ENCODE results near the gene STXBP4. TPM values are rescaled to one million over a fixed set of nuclear protein-coding genes. Genes with fewer than 3 reads are reported as not detected.

Gene STXBP4
- total RNA-seq, 1 experiment from 2014 or later, result 16.5 TPM

DNA sequence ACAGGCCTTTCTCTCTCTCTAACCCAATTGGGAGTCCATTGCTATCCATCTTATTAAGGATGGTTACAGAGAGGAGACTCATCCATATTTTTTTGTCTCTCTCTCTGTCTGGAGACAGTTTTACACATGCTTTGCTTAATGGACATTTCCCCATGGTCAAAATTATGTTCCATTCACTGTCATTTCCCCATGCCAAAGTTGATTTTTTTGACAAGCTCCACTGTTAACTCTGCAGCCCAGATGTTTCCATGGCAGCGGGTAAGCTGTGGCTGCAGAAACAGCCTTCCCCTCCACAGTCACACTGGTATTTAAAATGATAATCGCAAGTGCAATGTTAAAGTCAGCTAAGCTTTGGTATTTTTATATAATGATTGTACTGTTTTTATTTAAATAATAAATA lies 232.3 kb downstream of the STXBP4 start:
- Histone ChIP-seq H3K23ac (ENCODE audit: insufficient read length, low read depth, low read length) (no peak overlapping the region), H3K18ac (ENCODE audit: insufficient read length, low read depth, low read length) (no peak overlapping the region), H3K4me2 (ENCODE audit: insufficient read depth, insufficient read length, low read length) (no peak overlapping the region), H4K5ac (ENCODE audit: insufficient read length, low read depth, low read length) (no peak overlapping the region), H4K20me1 (ENCODE audit: control insufficient read depth, insufficient read depth, insufficient read length) (no peaks in the 10 kb centered on the region), H3K4ac (ENCODE audit: low read depth, low read length) (no peak overlapping the region), H4K8ac (replicated peaks; ENCODE audit: insufficient read length, low read depth, low read length) (no peak overlapping the region), H3K56ac (ENCODE audit: insufficient read length, low read depth, low read length) (no peak overlapping the region), H2BK5ac (ENCODE audit: insufficient read length, low read length) (no peak overlapping the region), H3K27me3 (ENCODE audit: insufficient read depth, low read length) (no peaks in the 10 kb centered on the region), H2BK12ac (ENCODE audit: insufficient read length, low read depth, low read length) (no peak overlapping the region), H3K23me2 (ENCODE audit: insufficient read length, low read depth, low read length, poor library complexity, severe bottlenecking) (no peaks in the 10 kb centered on the region), H4K91ac (ENCODE audit: insufficient read length, low read depth, low read length) (no peak overlapping the region), H2BK20ac (ENCODE audit: low read depth, low read length, poor library complexity, severe bottlenecking) (no peak overlapping the region), H3K9ac (ENCODE audit: extremely low read depth, insufficient read length, low read length) (no peak overlapping the region), H2BK15ac (ENCODE audit: low read depth, low read length) (no peak overlapping the region), H3K9me3 (ENCODE audit: control insufficient read depth, low read depth, low read length) (no peaks in the 10 kb centered on the region), H3K14ac (ENCODE audit: insufficient read depth, low read length) (no peak overlapping the region), H3K79me2 (ENCODE audit: insufficient read depth, low read length) (no peaks in the 10 kb centered on the region), H2AK5ac (ENCODE audit: insufficient read length, low read length) (no peak overlapping the region), H2BK120ac (ENCODE audit: low read depth, low read length, poor library complexity, severe bottlenecking) (no peak overlapping the region), H3K4me1 (ENCODE audit: insufficient read depth, low read length) (no peaks in the 10 kb centered on the region), H3T11ph (ENCODE audit: low read length) (no peak overlapping the region), H3K27ac (ENCODE audit: insufficient read length, low read depth, low read length) (no peak overlapping the region), H2AFZ (ENCODE audit: low read length) (no peak overlapping the region), H3K79me1 (ENCODE audit: insufficient read depth, low read depth, low read length, poor library complexity, severe bottlenecking) (no peaks in the 10 kb centered on the region)
- no peaks in the 10 kb centered on the region for H3K27me3 Mint-ChIP-seq (ENCODE audit: low read depth)
- WGBS (ENCODE audit: extremely low coverage, insufficient read length, low lambda C conversion rate), result no CpG with 5 or more reads among the region's 2 CpGs
- H3K27ac Mint-ChIP-seq, result no peak overlapping the region
- TF ChIP-seq, protein P1, sequence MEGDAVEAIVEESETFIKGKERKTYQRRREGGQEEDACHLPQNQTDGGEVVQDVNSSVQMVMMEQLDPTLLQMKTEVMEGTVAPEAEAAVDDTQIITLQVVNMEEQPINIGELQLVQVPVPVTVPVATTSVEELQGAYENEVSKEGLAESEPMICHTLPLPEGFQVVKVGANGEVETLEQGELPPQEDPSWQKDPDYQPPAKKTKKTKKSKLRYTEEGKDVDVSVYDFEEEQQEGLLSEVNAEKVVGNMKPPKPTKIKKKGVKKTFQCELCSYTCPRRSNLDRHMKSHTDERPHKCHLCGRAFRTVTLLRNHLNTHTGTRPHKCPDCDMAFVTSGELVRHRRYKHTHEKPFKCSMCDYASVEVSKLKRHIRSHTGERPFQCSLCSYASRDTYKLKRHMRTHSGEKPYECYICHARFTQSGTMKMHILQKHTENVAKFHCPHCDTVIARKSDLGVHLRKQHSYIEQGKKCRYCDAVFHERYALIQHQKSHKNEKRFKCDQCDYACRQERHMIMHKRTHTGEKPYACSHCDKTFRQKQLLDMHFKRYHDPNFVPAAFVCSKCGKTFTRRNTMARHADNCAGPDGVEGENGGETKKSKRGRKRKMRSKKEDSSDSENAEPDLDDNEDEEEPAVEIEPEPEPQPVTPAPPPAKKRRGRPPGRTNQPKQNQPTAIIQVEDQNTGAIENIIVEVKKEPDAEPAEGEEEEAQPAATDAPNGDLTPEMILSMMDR (conservative IDR thresholded peaks at IDR 0.05), result no peak
- peaks cover 2 to 16% (median 7%) of the 10 kb centered on the region in 3 experiments; a peak in 4 of 7 replicates for H3K36me3 Mint-ChIP-seq (ENCODE audit: insufficient read depth in 1 of 3, low read depth in 3 of 3)
- H3K4me3 Mint-ChIP-seq, result no peak overlapping the region
- H3K9me3 Mint-ChIP-seq, result peaks cover 16 to 18% of the 10 kb centered on the region in 2 experiments
- peaks cover 0 to 7% of the 10 kb centered on the region in 2 experiments; a peak in 3 of 4 replicates for H3K4me1 Mint-ChIP-seq
- no peak for DNase-seq

Measured in H9 (cell line).